SK-N-MC (cell line): ENCODE data around the gene PREX1.
"Not testable (repeated sequence)": the region's sequence is repeated elsewhere in the genome, so short reads cannot be mapped to it uniquely, and the experiment has no call there.

Source experiments
- DNase-seq: peaks from one replicate; pipeline ENCODE4 v3.0.0-alpha.2; 2011; ENCODE audit warnings: low read depth, low spot score
- H3K27ac ChIP-seq: fragments of 200-600 bp; sonication (generic); 2 replicates; pipeline ENCODE4 v1.5.1; 2016; ENCODE audit warnings: mixed run types
- H3K36me3 ChIP-seq: fragments of 200-600 bp; sonication (generic); 2 replicates; pipeline ENCODE4 v1.6.1; 2017; ENCODE audit warnings: antibody characterized with exemption, low read length, mixed read lengths; ENCODE audit not compliant: insufficient read depth
- H3K4me3 ChIP-seq: fragments of 200-600 bp; sonication (generic); 2 replicates; pipeline ENCODE4 v1.5.1; 2016
- H3K9ac ChIP-seq: fragments of 200-600 bp; sonication (generic); 2 replicates; pipeline ENCODE4 v1.8.0; 2017; ENCODE audit warnings: mixed run types, mixed read lengths; ENCODE audit not compliant: insufficient read length
- H3K9me3 ChIP-seq: fragments of 200-600 bp; sonication (generic); 2 replicates; pipeline ENCODE4 v1.6.1; 2017; ENCODE audit warnings: low read depth, mild to moderate bottlenecking, antibody characterized with exemption, low read length, moderate library complexity, mixed read lengths
- EZH2 ChIP-seq: fragments of 200-600 bp; sonication (generic); IDR thresholded peaks from one replicate; pipeline ENCODE4 v1.6.1; 2017; ENCODE audit warnings: antibody characterized with exemption
- FOXP2 ChIP-seq: optimal IDR thresholded peaks from 2 replicates; pipeline ENCODE3; 2011; ENCODE audit warnings: mild to moderate bottlenecking, moderate library complexity; ENCODE audit not compliant: insufficient read depth; ENCODE audit errors: extremely low read length, control extremely low read depth
- POLR2AphosphoS5 ChIP-seq: IDR thresholded peaks from 2 replicates; pipeline ENCODE4 v1.6.1; 2012; ENCODE audit warnings: mild to moderate bottlenecking, low read depth, low read length, borderline replicate concordance

PREX1 gene

GRCh38 chr20:48766205-48766604, 61.6 kb downstream of the PREX1 start:
- Histone ChIP-seq H3K9me3 (no peaks in the 10 kb centered on the region), H3K4me3 (no peak overlapping the region), H3K36me3 (peaks cover 14% of the 10 kb centered on the region), H3K9ac (no peak overlapping the region), H3K27ac (no peak overlapping the region)
- no peak for DNase-seq
- TF ChIP-seq FOXP2 (no peak), POLR2AphosphoS5 (no peak), EZH2 (no peak)

- Histone ChIP-seq H3K9me3 (no peaks in the 10 kb centered on the region), H3K36me3 (peaks cover 14% of the 10 kb centered on the region), H3K4me3 (no peak overlapping the region), H3K27ac (peak overlapping the region; percentile 23; the same call in 1 of the 2 replicates), H3K9ac (no peak overlapping the region)
- no peak for DNase-seq
- no peak for TF ChIP-seq FOXP2
- no peak for TF ChIP-seq POLR2AphosphoS5
- no peak for TF ChIP-seq EZH2
These were observed 62.4 kb downstream of the PREX1 start for GRCh38 chr20:48765359-48765758.

- no peak overlapping the region for H3K4me3 ChIP-seq
- TF ChIP-seq EZH2 (no peak), POLR2AphosphoS5 (no peak), FOXP2 (no peak)
- no peak overlapping the region for H3K9ac ChIP-seq
- peaks cover 14% of the 10 kb centered on the region for H3K36me3 ChIP-seq
- H3K9me3 ChIP-seq: no peaks in the 10 kb centered on the region
- H3K27ac ChIP-seq: no peak overlapping the region
- DNase-seq: no peak
These were observed 64.4 kb downstream of the PREX1 start for GRCh38 chr20:48763216-48763914.

- Histone ChIP-seq H3K9me3 (no peaks in the 10 kb centered on the region), H3K36me3 (peaks cover 12% of the 10 kb centered on the region), H3K4me3 (no peak overlapping the region), H3K9ac (no peak overlapping the region), H3K27ac (no peak overlapping the region)
- TF ChIP-seq EZH2: no peak
- no peak for DNase-seq
These were observed 65.9 kb downstream of the PREX1 start for GRCh38 chr20:48761874-48762273.

GRCh38 chr20:48761023-48761785, 66.6 kb downstream of the PREX1 start:
- no peak for DNase-seq
- Histone ChIP-seq H3K36me3 (peaks cover 15% of the 10 kb centered on the region), H3K4me3 (no peak overlapping the region), H3K27ac (no peak overlapping the region), H3K9ac (no peak overlapping the region), H3K9me3 (no peaks in the 10 kb centered on the region)
- TF ChIP-seq POLR2AphosphoS5: no peak
- no peak for TF ChIP-seq EZH2
- no peak for TF ChIP-seq FOXP2

- no peak overlapping the region for H3K4me3 ChIP-seq
- no peak overlapping the region for H3K27ac ChIP-seq
- H3K9ac ChIP-seq: no peak overlapping the region
- no peaks in the 10 kb centered on the region for H3K9me3 ChIP-seq
- no peak for TF ChIP-seq FOXP2
- TF ChIP-seq POLR2AphosphoS5: no peak
- no peak for TF ChIP-seq EZH2
- no peak for DNase-seq
- peaks cover 21% of the 10 kb centered on the region for H3K36me3 ChIP-seq
These were observed 67.3 kb downstream of the PREX1 start for GRCh38 chr20:48760403-48760983.

- Histone ChIP-seq H3K9ac (no peak overlapping the region), H3K9me3 (no peaks in the 10 kb centered on the region), H3K4me3 (no peak overlapping the region), H3K27ac (no peak overlapping the region), H3K36me3 (peaks cover 25% of the 10 kb centered on the region)
- DNase-seq: no peak
- TF ChIP-seq POLR2AphosphoS5 (no peak), FOXP2 (no peak), EZH2 (no peak)
These were observed 68.1 kb downstream of the PREX1 start for GRCh38 chr20:48759631-48760245.

- DNase-seq: no peak
- Histone ChIP-seq H3K9ac (no peak overlapping the region), H3K36me3 (peaks cover 27% of the 10 kb centered on the region)
These were observed 69.5 kb downstream of the PREX1 start for GRCh38 chr20:48758206-48758820.

GRCh38 chr20:48756774-48757173, 71.0 kb downstream of the PREX1 start:
- H3K27ac ChIP-seq, H3K4me3 ChIP-seq: not testable (repeated sequence)

More at GRCh38 chr20:48758206-48758820, 69.5 kb downstream of the PREX1 start:
- no peak for TF ChIP-seq EZH2
- TF ChIP-seq FOXP2: no peak
- no peak for TF ChIP-seq POLR2AphosphoS5
- H3K4me3 ChIP-seq: no peak overlapping the region
- no peak overlapping the region; the same call in 1 of the 2 replicates for H3K27ac ChIP-seq
- H3K9me3 ChIP-seq: no peaks in the 10 kb centered on the region

More at GRCh38 chr20:48756774-48757173, 71.0 kb downstream of the PREX1 start:
- H3K9me3 ChIP-seq, H3K9ac ChIP-seq, DNase-seq: not testable (repeated sequence)
- peaks cover 27% of the 10 kb centered on the region for H3K36me3 ChIP-seq
